Stimulated activated CD4-positive, alpha-beta T cell treated with anti-CD3 and anti-CD28 coated beads, Interleukin-15, amount 100 ng/mL, for 1 hour (primary cell): ENCODE results near the gene ZNF654.
A peak's percentile ranks its signal among the peaks of the same experiment; 100 is the strongest.
"Not testable (repeated sequence)": the region's sequence is repeated elsewhere in the genome, so short reads cannot be mapped to it uniquely, and the experiment has no call there.

Experiments used
- DNase-seq, 2 donors: peaks; one replicate each; pipeline ENCODE4 v3.0.0-alpha.2; 2020; ENCODE audit warnings: low read depth in 1 of 2, low spot score in 1 of 2

ZNF654 gene

DNA sequence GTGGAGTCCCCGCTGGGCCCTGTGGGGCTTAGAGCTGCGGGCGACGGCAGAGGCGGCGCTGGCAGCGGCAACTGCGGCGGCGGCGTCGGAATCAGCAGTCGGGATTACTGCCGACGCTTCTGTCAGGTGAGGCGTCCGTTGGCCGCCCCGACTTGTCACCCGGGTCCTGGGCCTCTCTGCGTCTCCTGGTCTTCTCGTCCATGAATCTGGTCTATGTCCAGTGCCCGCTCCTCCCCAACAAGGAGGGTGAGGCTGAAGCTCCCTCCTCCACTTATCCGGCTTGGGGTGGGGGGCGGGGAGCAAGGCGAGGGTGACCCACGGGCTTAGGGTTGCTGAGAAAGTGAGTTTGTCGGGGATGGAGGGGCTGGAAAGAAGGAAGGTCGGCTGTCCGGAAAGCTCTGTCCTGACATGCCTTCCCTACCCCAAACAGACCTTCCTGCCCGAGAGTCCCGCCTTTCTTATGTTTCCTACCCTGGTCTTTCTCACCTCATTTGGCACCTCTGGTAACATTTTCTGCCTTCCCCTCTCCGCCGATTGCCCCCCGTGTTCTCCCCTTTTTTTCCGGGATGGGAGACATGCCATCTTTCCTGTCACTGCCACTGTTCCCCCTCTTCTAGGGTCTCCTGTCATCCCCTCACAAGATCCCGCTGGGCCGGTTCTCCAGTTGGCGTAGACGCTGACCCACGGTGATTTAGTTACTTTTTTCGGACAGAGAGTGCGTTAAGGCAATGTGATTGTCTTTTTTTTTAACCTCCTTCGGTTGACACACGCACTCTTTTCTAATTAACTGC is 520 bp downstream of the ZNF654 start:
- no peak for DNase-seq

DNA sequence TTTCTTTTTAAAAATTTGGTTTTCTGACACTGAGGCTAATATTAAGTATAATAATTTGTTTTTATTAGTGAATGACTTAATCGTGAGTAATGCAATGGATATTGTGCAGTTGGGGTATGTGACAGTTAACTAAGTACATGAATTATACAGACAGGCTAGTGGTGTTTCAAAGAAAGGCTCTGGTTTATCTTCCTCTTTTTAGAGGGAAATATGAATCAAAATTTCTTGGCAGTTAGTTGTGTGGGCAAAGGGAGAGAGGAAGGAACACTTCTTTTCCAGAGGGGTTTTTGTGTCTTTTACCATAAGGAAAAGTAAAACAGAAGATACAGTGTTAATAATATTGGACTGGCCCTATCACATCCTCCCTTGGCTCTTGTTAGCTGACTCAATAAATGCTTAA is 2.7 kb downstream of the ZNF654 start:
- no peak for DNase-seq

DNA sequence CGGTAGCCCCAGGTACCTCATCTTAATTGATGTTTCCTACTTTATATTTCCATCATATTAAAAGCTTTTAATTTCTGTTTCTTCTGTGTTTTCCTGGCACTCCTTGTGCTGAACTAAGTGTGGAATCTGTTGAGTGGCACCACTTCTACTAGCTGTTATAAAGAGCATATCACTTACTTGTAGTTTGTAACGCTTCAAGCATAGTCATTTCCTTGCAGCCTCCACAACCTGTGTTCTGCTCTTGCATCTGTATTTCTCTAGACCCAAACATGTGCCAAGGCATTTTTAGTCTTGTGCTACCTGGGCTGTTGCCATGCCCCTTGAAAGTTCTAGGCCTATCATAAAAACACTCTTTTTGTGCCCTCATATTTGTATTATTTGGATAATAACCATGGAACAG is 16.0 kb downstream of the ZNF654 start:
- DNase-seq: no peak

DNA sequence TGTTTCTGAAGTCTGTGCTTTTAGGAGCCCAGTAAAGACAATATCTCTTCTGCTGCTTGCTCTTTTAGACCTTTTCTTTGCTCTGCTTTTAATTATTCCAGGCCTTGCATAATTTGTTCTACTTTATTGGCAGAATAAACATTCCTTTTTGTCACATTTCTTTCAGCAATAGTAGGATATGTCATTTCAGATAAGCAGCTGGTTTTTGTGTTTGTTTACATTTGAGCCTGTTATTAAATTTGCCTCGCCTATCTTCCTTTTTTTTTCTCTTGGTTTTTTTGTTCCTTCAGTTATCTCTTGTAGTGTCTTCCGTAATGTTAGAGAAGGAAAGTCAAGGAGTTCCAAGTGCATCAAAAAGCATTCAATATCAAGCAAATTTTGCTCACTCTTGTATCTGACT is 16.4 kb downstream of the ZNF654 start:
- no peak for DNase-seq

DNA sequence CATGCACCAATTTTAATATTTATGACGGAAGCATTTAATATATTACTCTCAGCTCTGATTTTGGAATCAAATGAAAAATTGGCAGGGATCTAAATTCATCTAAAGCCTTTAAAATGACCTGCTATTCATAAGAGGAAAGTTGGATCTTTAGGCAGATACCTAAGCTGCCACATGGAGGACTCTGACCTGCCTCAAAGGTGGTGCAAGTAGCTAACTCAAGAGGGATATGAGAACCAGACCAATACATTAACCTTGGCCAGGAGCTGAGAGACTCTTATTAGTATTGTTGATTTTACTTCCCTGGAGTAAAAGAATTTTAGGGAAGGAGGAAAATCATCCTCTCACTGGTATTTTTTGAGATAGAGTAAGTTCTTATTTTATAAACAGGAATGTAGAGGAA is 17.7 kb downstream of the ZNF654 start:
- no peak for DNase-seq

DNA sequence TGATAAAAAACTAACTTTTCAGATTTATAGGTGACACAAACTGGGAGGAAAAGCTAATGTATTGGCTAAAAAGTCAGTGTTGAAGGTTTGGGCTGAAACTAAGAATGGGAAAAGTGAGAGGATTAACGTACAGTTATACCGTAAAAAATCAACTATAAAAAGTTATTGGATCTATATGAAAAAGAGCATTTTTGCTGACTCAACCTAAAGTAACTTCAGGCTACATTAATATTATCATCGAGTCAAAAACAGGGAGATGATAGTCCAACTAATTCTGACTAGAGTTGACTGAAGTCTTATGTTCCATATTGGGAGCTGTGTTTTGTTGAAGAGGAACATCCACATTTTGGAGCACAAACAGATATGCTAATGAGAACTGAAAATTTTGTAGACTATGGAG is 19.9 kb downstream of the ZNF654 start:
- no peak for DNase-seq

DNA sequence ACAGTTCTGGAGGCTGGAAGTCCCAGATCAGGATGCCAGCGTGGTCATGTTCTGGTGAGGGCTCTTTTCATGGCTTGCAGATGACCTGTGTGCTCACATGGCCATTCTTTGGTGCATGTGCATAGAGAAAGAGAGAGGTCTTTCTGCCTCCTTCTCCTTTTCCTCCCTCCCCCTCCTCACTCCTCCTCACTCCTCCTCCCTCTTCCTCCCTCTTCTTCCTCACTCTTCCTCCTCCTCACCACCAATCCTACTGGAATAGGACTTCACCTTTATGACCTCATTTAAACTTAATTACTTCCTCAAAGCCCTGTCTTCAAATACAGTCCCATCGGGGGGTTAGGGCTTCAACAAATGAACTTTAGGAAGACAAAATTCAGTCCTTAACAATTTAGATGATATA is 23.8 kb downstream of the ZNF654 start:
- DNase-seq: no peak

DNA sequence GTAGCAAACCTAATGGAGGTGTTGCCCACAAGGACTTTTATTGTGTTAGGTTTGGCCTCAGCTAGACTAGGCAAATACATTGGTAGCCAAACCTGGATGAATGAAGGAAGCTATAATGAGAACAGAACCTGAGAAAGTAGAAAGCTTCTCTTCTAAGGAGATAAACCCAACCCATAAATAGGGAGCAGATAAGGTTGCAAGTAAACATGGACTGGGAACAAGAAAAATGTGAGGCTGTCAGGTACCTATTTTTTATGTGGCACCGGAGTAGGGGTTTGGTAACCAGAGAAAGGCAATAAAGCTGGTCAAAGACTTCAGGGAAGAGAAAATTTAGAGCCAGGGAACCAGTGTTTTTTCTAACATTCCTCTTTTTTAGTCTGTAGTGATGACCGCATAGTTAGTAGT is 25.0 kb downstream of the ZNF654 start:
- DNase-seq: no peak

DNA sequence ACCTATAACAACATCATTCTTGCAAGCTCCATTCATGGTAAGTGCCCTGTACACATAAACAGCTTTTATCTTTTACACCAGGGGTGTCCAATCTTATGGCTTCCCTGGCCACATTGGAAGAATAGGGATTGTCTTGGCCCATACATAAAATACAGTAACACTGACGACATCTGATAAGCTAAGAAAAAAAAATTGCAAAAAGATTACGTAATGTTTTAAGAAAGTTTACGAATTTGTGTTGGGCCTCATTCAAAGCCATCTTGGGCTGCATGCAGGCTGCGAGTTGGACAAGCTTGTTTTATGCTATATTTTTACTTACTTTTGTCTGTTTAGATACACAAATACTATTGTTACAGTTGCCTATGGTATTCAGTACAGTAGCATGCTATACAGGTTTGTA is 31.6 kb downstream of the ZNF654 start:
- no peak for DNase-seq

DNA sequence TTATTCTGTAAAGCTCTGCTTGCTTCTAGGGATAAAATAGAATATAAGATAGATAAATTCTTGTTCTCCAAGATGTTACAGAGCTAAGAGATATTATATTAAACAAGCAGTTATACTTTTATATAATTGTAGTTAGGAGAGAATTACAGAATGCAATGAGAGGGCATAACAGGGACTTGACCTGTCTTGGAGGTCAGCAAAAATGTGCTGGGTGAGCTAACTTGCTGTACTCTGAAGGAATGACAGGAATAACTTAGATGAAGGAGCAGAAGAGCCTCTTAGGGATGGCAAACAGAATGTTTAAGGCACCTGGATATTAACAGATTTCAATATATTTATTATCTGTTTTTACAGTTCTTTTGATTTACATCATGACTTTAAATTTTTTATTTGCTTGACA is 33.2 kb downstream of the ZNF654 start:
- no peak for DNase-seq

DNA sequence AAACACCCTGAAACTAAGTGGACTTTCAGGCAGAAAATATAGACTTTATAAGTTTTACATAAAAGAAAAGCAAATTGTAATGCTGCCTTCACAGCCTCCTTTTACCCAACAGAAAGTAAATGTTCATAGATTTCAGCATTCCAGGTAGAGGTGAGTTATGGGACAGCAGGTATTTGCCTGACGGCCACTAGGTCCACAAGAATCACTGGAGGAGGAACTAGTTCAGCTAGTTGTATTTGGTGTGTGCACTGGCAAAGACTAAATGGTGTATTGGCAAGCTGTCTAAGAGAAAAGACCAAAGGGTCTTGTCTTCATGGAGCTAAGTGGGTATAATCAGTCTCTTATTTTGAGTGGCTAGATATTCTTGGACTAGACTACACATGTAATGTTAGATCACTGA is 34.2 kb downstream of the ZNF654 start:
- DNase-seq: no peak

DNA sequence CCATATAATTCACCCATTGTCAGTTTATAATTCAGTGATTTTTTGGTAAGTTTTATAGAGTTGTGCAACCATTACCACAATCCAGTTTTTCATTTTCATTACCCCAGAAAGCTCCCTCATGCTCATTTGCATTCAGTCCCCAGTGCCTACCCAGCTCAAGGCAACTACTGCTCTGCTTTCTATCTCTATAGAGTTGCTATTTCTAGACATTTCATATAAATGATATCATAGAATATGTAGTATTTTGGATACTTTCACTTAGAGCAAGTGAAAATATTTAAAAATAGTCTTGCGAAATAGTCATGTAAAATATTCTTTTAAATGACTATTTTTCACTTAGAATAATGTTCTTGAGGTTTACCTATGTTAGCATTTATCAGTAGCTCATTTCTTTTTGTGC is 42.1 kb downstream of the ZNF654 start:
- no peak for DNase-seq

DNA sequence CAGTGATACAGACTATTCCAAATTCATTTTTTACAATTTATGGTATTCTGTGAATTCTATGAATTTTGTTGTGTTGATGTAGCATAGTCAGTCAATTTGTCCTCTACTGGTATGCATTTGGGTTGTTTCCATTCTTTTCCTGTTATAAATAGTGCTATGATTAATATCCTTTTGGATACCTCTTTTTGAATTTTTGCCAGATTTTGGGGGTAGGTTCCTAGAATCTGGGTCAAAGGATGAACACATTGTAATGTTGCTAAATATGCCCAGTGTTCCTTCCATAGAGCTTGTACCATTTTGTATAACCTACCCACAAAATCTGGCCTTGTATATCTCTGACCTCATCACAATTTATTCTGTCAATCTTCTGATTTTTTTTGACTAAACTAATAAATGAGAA is 46.3 kb downstream of the ZNF654 start:
- no peak for DNase-seq

DNA sequence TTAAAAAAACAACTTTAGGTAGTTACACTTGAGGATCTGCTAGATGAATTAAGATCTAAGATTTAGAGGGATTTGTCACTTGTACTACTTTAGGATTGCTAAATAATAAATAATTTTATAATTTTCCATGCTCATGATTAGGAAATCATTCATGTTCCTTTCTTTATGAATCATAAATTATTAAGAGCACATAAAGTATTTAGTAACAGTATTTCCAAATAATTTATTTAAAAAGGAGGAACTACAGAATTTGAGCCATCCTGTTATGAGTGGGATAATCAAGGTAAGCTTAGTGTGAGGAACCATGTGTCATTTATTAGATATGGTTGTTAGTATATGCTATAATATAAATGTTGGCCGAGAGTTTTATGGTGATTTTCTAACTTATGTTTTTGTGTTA is 53.2 kb downstream of the ZNF654 start:
- DNase-seq: no peak

DNA sequence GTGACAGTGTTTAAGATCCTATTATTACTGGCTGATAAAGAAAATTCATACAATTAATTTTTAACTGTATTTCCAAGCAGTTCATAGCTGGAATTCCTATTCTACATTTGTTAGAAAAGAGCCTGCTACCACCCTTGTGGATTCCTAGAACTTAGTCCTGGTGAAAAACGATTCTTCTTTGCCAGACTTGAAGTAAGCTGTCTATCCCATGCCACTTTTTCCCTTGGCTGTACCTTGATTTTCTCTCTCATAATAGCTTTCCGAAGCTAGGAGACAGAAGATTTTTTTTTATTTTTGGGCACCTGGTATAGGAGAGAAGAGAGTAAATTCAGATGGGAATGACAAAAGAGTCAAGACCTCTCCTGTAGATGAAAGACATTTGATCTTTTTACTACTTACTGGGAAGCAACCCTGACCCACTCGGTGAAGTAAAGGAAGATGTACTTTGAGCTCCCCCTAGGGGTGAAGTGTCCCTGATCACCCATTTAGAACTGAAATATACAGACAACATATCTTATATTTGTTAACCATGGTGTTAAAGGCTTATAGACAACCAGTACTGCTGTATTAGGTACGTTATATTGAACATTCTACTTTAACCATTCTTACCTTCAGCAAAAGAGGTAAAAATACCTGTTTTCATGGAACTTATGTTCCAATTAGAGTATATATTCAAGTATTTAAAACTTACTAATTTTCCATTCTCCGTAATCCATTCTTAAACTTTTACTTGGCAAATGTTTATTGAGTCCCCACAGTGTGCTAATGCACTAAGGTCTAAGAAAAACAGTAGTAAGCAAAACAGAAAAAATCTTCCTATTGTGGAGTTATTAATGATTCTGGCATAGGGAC is 54.5 kb downstream of the ZNF654 start:
- DNase-seq: peak in 1 of 2 donors; percentile 11

DNA sequence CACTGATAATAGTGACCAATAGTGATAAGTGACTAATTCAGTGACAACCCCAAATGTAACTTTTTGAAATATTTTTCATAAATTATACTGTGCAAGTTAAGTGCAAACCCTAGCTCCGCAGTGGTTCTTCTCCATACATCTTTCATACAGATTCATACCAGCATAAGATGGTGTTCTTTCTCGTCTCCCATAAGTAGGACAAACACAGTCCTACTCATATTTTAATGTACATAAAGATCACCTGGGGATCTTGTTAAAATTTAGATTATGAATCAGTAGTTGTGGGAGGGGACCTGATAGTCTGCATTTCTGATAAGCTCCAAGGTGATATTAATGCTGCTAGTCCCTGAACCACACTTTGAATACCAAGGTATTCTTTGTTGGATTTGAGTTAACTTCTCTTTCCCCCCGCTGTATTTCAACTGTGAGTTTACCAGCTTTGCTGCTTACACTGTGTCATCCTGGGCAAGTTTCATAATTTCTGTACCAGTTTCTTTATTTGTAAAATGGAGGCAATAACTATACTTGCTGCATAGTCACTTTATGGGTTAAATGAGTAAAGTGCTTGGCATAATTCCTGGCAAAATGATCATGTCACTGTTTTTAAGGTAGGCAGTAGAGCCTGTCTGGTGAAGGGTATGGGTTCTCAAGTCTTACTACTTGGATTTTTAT is 56.0 kb downstream of the ZNF654 start:
- no peak for DNase-seq

DNA sequence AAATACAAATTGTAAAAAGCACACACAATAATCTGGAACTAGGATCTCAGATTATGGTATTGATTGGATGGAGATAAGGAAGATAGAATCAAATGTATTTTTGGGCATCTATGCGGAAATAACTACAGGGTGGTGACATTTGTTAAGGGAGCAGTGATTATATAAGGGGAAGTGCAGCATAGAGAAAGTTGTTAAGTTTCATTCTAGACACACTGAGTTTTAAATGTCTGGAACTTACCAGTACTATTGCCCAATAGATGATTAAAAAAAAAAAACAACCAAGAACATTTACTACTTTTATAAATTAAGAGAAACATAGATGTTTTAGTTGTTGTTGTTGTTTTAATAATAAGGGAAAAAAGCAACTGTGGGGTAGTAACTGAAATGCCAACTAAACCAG is 58.6 kb downstream of the ZNF654 start:
- DNase-seq: no peak

DNA sequence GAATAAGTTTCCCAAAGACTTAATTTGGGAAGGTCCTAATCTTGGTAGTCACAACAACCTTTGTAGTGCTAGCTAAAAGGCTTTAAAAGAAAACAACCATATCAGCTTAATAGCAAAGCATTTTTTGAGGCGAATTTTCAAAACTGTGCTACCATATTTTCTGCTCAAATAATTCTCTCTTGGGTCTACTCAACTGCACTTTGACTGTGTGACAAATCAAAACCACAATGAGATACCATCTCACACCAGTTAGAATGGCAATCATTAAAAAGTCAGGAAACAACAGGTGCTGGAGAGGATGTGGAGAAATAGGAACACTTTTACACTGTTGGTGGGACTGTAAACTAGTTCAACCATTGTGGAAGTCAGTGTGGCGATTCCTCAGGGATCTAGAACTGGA is 59.5 kb downstream of the ZNF654 start:
- DNase-seq: not testable (repeated sequence)

DNA sequence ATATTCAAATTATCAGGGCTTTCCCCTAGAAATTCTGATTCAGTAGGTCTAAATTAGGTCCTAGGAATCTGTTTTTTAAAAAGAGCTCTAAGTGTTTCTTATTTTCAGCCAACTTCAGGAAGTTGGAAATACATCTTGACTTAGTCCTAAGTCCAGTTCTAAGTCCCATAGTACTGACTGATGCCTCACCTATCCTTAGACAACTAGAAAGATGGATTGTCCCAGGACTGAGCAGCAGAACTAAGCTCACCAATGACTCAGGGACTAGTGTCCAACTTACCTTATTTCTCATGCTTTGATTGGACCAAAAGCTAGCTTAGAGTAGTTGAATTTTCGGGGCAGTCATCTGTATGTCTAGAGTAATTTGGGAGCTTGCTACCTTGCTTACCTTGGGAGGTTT is 64.5 kb downstream of the ZNF654 start:
- DNase-seq: no peak

DNA sequence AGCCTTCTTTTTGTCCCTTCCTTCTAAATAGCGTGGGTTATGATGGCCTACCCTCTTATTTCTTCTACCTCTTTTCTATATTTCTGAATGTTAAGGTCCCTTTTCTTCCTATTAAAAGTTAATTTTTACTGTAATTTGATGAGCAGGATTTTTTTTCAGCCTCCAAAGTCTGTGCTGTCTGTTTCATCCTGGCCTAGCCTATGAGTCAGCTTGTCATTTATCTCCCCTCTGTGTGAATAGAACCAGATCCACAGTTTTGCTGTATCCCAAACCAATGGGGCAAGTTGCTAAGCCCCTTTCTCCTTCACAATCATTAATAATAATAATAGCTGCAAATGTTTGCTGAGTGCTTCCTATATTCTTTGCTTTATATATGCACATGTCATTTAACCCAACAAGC is 72.6 kb downstream of the ZNF654 start:
- no peak for DNase-seq

DNA sequence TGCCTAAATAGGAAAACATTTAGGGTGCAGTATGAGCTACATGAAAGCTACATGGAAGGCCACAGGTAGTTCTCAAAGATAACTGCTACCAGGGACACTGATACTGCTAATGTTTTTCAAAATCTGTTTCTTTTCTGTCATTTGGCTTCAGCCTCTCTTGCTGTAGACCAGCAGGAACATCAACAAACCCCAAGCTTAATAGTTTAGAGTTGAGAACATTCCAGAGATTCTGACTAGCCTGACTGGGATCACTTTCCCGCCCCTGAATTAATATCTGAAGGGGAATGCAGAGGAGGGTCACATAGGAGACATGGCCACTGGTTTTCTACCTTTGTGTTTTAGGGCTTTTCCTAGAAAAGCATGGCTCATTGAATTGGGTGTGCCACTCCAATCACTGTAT is 73.8 kb downstream of the ZNF654 start:
- no peak for DNase-seq

DNA sequence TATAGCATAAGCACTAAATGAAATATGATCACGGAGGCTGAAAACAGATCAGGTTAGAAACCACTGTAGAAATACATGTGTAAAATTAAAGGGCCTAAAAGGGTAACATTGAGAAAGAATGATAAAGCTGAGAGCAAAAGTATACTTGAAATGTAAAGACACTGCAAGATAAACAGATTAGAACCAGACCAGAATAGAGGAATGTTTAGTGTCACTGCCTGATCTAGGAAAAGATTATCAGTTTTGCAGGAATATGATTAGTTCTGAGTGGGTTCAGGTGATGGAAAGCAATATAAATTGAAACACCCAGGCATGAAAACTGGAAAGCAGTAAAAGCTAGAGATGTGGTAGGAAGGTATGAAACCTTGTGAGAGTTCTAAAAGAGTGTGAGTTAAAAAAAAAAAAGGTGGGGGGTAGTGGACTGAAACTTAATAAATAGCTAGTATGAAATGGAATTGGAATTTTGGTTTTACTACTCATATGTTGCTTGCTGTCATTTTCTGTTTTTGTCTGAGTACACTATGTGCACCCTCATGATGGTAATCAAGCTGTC is 74.7 kb downstream of the ZNF654 start:
- no peak for DNase-seq
